CD4-positive, alpha-beta T cell treated with Interleukin-17A for 1 hour (primary cell): Measurements from ENCODE around the gene PAWR.
"Not testable (repeated sequence)": the region's sequence is repeated elsewhere in the genome, so short reads cannot be mapped to it uniquely, and the experiment has no call there.

Source experiments
- DNase-seq: peaks from one replicate; pipeline ENCODE4 v3.0.0-alpha.2; 2020

PAWR gene

GRCh38 chr12:79686171-79686570, 4.6 kb downstream of the PAWR start:
- DNase-seq = no peak

- no peak for DNase-seq
Observed at GRCh38 chr12:79685068-79685467, 5.7 kb downstream of the PAWR start.

- DNase-seq = not testable (repeated sequence)
Observed at GRCh38 chr12:79684338-79684737, 6.4 kb downstream of the PAWR start.

DNA sequence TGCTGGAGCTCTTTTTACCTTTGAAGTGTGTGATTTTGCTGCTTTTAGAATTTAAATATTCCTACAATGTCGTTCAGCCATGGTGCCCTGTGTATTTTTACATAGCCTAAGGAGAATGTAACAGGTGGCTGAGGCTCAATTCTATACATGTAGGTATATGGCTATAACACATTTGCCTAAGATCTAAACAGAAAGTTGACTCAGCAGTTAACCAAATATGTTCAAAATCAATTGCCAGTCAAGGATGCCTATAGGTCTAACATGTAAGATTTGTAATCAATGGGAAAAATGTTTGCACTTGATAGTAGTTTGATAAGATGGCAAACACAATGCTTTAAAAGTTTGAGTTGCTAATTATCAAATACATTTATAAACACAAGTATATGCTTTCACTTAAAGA, 8.2 kb downstream of the PAWR start:
- no peak for DNase-seq

- DNase-seq = no peak
Observed at GRCh38 chr12:79681008-79681590, 9.7 kb downstream of the PAWR start.

DNA sequence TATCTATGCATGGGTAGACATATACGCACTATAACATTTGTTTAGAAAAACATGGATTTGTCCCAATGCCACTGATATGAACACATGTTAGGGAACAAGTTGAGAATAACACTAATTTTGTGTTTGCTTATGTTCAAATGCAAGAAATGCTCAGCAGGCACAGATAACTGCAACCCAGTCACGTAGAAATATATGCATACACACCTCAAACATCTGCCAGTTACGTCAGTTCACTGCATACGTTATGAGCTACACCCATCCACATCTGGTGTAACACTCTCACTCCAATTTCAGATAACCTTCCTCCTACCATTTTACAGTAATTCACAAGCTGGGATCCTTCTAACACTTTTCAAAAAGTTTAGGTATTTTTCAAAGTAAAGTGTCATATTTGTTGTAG, 10.7 kb downstream of the PAWR start:
- DNase-seq = no peak

- no peak for DNase-seq
Observed at GRCh38 chr12:79678306-79678705, 12.5 kb downstream of the PAWR start.

DNA sequence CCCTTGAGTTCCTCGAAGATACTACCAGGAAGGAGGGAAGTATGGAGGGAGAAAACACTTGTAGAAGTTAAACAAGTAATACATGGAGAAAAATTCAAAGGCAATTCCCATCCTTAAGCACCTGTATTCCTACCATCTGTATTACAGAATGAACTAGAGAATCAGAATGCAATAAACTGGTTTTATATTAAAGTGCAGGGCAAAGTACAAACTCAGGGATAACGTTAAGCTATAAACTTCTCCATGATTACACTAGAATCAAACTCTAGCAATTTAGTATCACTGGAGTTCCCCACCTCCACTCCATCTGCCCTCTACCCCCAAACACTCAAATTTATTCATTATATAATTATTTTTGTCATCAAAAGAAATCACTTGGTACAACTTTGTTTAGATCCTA, 13.1 kb downstream of the PAWR start:
- DNase-seq = no peak

- DNase-seq = no peak
Observed at GRCh38 chr12:79676579-79676978, 14.2 kb downstream of the PAWR start.

- DNase-seq = no peak
Observed at GRCh38 chr12:79674629-79675028, 16.1 kb downstream of the PAWR start.

DNA sequence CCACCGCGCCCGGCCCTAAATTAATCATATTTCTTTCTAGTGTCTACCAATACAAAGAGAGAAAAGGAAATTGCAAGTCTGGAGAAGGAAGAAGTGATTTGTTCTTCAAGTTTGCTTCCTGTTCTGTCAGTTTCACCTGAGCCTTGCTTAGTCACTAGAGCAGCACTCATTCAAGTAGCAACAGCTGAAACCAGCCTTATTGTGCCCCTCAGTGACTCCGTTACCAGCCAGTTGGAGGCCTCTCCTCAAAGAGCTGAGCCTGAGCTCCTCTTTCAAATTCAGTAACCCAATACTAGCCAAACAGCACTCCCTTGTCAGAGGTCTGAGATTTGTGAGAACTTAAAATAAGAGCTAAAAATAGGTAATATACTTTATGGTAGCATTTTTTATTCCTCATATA, 17.4 kb downstream of the PAWR start:
- DNase-seq = no peak

DNA sequence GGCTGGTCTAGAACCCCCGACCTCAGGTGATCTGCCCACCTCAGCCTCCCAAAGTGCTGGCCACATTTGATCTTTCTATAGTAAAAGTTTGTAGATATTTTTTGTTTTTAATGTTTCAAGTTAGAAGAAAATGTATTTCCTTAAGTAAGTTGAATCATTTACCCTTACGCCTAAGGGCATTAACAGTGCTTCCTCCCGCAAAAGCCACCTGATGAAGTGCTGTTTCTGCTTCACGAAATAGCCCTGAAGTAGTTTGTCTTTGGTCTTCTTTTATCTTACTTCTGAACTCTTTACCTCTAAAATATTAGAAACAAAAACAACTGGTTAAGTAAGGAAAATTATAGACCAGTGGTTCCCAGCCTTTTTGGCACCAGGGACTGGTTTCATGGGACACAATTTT, 22.7 kb downstream of the PAWR start:
- no peak for DNase-seq

- no peak for DNase-seq
Observed at GRCh38 chr12:79665212-79665887, 25.4 kb downstream of the PAWR start.

GRCh38 chr12:79664518-79664917, 26.2 kb downstream of the PAWR start:
- DNase-seq = no peak

DNA sequence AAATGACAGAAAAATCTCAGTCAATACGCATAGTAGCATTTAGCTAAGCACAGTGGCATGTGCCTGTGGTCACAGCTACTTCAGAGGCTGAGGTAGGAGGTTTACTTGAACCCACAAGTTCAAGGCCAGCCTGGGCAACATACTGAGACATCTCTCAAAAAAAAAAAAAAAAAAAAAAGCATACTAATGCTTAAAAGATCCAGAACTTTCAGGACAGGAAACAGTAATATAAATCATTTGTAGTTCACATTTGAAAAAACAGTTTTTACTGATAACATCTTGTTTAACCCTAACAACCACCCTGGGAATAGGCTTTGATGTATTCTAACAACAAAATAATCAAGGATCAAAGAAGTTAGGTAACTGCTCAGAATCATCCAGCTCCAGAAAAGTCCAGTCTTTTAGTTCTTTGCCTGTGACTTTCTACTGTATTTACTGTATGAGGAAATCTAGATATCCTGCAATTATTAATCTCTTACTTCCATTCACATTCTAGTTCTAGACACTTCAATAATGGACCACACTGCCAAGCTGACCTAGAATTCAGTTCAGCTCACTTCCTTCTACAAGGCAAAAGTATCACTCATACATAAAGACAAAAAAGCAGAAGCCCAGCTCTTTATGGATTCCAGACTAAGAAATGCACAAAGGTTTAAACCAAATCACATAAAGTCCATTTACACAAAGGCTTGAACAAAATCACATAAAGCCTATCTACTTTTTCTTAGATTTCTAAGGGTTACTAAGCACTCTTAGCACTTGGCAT, 28.5 kb downstream of the PAWR start:
- DNase-seq = no peak

GRCh38 chr12:79661629-79662028, 29.1 kb downstream of the PAWR start:
- no peak for DNase-seq

DNA sequence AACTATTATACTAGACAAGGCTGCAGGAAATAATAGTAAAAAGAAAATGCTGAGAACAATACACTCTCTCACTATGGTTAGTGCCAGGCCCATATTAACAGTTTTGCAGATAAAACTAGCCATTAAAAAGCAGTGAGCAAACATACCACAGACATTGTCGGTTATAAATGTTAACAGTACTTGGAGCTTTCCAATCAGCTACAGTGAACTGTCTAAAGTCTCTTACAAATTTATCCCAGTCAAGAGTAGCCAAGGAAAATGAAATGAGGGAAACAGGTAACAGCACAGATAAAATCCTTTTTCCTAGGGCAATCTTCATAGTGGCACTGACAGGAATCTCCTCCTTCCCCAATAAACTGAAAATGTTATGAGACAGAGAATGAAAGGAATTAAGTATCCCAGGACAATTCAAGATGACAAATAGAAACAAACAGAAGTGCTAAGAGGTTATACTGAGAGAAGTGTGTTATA, 30.8 kb downstream of the PAWR start:
- no peak for DNase-seq

DNA sequence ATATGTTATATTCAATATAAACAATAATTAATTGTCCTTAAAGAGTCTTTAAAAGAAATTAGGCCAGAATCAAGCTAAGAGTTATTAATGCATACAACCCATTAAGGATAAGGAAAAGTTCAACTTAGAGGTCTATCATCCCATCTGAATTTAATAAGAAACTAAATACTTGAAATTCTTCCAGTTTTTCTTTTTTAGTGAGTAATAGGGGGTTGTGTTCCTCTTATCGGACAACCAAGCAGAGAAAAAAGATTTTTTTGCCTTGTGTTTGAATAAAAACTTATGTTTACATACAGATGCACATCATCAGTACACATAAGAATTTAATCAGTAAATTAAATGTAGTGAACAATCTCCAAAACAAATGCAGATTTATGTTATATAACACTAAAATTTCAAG, 32.5 kb downstream of the PAWR start:
- no peak for DNase-seq

GRCh38 chr12:79657136-79657535, 33.6 kb downstream of the PAWR start:
- no peak for DNase-seq

GRCh38 chr12:79655036-79655435, 35.7 kb downstream of the PAWR start:
- DNase-seq = no peak

DNA sequence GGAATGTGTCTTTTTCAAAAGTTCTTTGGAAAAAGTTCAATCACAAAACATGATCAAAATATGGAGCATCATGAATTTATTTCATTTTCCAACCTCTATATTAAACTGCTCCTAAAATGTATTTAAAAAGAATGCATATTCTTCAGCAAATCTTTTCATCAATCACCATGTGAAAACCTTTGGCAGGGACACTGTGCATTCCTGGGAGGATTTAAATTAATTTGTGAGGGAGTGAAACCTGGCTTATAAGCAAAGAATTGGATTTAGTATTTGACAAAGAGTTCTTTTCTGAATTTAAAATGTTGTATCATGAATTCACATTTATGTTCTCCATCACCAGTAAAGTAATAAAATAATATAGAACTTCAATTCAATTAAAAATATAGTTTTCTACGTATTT, 38.2 kb downstream of the PAWR start:
- DNase-seq = no peak

DNA sequence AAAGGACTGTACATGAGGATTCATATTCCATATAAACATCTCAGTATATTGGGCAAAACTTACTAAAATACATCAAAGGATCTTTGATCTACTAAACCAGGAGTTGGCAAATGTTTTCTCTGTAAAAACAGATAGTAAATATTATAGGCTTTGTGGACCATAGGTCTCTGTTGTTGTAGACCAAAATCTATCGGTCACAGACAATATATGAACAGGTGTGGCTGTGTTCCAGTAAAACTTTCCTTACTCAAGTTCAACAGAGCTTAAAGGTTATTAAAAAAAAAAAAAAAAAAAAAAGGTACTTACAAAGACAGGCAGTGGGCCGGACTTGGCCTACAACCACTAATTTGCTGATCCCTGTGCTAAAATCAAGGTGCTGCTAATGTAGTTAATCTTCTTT, 40.3 kb downstream of the PAWR start:
- no peak for DNase-seq

- DNase-seq = no peak
Observed at GRCh38 chr12:79648881-79649280, 41.9 kb downstream of the PAWR start.

- not testable (repeated sequence) for DNase-seq
Observed at GRCh38 chr12:79646843-79647242, 43.9 kb downstream of the PAWR start.
